Medulla oblongata (tissue), 1 donor: ENCODE results near the gene MAPKAPK3.
A peak's percentile ranks its signal among the peaks of the same experiment; 100 is the strongest.

Source experiments
- DNase-seq: peaks from one replicate; pipeline ENCODE4 v3.0.0-alpha.2; 2015; ENCODE audit errors: extremely low spot score

MAPKAPK3 gene

GRCh38 chr3:50617096-50617791 lies at the start of gene MAPKAPK3:
Gene MAPKAPK3 (plus strand): TSS chr3:50617151. CDS start chr3:50617566, 415 bp downstream.
- no peak for DNase-seq

- peak; percentile 94 for DNase-seq
These were observed 49.4 kb upstream of the MAPKAPK3 start, which contains the start of gene C3orf18 for GRCh38 chr3:50567386-50568167. Gene C3orf18 (minus strand): TSS chr3:50567747. CDS start chr3:50565699, 2,048 bp downstream.

- DNase-seq, result peak; percentile 97
These were observed 47.8 kb upstream of the MAPKAPK3 start, which contains the start of gene HEMK1 for GRCh38 chr3:50568947-50569749. Gene HEMK1 (plus strand): TSS chr3:50569522. CDS start chr3:50571105, 1,583 bp downstream.

- DNase-seq, result no peak
These were observed 46.3 kb upstream of the MAPKAPK3 start for GRCh38 chr3:50570508-50571279.

- no peak for DNase-seq
These were observed 45.5 kb upstream of the MAPKAPK3 start for GRCh38 chr3:50571486-50571885.

- peak; percentile 86 for DNase-seq
These were observed 44.8 kb upstream of the MAPKAPK3 start for GRCh38 chr3:50572158-50572557.

- DNase-seq, result no peak
These were observed 44.1 kb upstream of the MAPKAPK3 start for GRCh38 chr3:50572801-50573371.

- no peak for DNase-seq
These were observed 43.1 kb upstream of the MAPKAPK3 start for GRCh38 chr3:50573566-50574443.

- DNase-seq, result no peak
These were observed 42.5 kb upstream of the MAPKAPK3 start for GRCh38 chr3:50574444-50574831.

- no peak for DNase-seq
These were observed 41.6 kb upstream of the MAPKAPK3 start for GRCh38 chr3:50575372-50575771.

- no peak for DNase-seq
These were observed 39.6 kb upstream of the MAPKAPK3 start for GRCh38 chr3:50577348-50577747.

- DNase-seq, result no peak
These were observed 36.1 kb upstream of the MAPKAPK3 start for GRCh38 chr3:50580683-50581458.

GRCh38 chr3:50581459-50581842 lies 35.5 kb upstream of the MAPKAPK3 start:
- no peak for DNase-seq

GRCh38 chr3:50582083-50582482 lies 34.9 kb upstream of the MAPKAPK3 start:
- no peak for DNase-seq

GRCh38 chr3:50583897-50584296 lies 33.1 kb upstream of the MAPKAPK3 start:
- DNase-seq, result peak; percentile 37

- DNase-seq, result no peak
These were observed 32.6 kb upstream of the MAPKAPK3 start for GRCh38 chr3:50584391-50584790.

- DNase-seq, result no peak
These were observed 30.8 kb upstream of the MAPKAPK3 start for GRCh38 chr3:50585919-50586762.

GRCh38 chr3:50586763-50587070 lies 30.2 kb upstream of the MAPKAPK3 start:
- DNase-seq, result no peak
